Activated CD4-positive, alpha-beta T cell treated with anti-CD3 and anti-CD28 coated beads, Interleukin-2, amount 10 ng/mL, durations not matched to agents 24 days and 14 days (primary cell): ENCODE results near the gene IQSEC3. TPM values are rescaled to one million over a fixed set of nuclear protein-coding genes. Genes with fewer than 3 reads are reported as not detected.
"Not testable (repeated sequence)": the region's sequence is repeated elsewhere in the genome, so short reads cannot be mapped to it uniquely, and the experiment has no call there.

Experiments
- DNase-seq: peaks from one replicate; pipeline ENCODE4 v3.0.0; 2022
- H3K27ac Mint-ChIP-seq: one replicate; pipeline ENCODE4 v1.8.0; 2022; ENCODE audit warnings: mild to moderate bottlenecking, mixed read lengths
- H3K27me3 Mint-ChIP-seq: one replicate; pipeline ENCODE4 v1.8.0; 2022; ENCODE audit warnings: mixed read lengths
- H3K36me3 Mint-ChIP-seq: one replicate; pipeline ENCODE4 v1.8.0; 2022; ENCODE audit warnings: low read depth, mild to moderate bottlenecking, mixed read lengths
- H3K4me1 Mint-ChIP-seq: one replicate; pipeline ENCODE4 v1.8.0; 2021; ENCODE audit warnings: mixed read lengths
- H3K4me3 Mint-ChIP-seq: one replicate; pipeline ENCODE4 v1.8.0; 2022; ENCODE audit warnings: mild to moderate bottlenecking, moderate library complexity, mixed read lengths
- H3K9me3 Mint-ChIP-seq: one replicate; pipeline ENCODE4 v1.8.0; 2021; ENCODE audit warnings: mixed read lengths
- intact Hi-C: fragments of 100-400 bp; cut with micrococcal nuclease; formaldehyde crosslinking; loops from one replicate; pipeline ENCODE4 v1.15.1; 2023
- total RNA-seq: library from RNA; stranded (reverse); gene quantifications from 2 replicates; pipeline ENCODE4 v1.2.3, GENCODE V29; 2022

IQSEC3 gene
- total RNA-seq, 1 donor from 2014 or later, result 0.05 TPM

- DNase-seq, result no peak
- H3K36me3 Mint-ChIP-seq, result no peaks in the 10 kb centered on the region
- H3K27me3 Mint-ChIP-seq, result peaks cover 10% of the 10 kb centered on the region
- no peaks in the 10 kb centered on the region for H3K9me3 Mint-ChIP-seq
- no peak overlapping the region for H3K27ac Mint-ChIP-seq
- no peak overlapping the region for H3K4me3 Mint-ChIP-seq
- intact Hi-C loops, result no loop called here
- H3K4me1 Mint-ChIP-seq, result no peaks in the 10 kb centered on the region
Measured at GRCh38 chr12:215116-215515, 148.5 kb downstream of the IQSEC3 start.

- DNase-seq, H3K36me3 Mint-ChIP-seq, H3K9me3 Mint-ChIP-seq, H3K4me3 Mint-ChIP-seq, intact Hi-C loops, H3K4me1 Mint-ChIP-seq, H3K27me3 Mint-ChIP-seq, H3K27ac Mint-ChIP-seq: not testable (repeated sequence)
Measured at GRCh38 chr12:217029-217428, 150.5 kb downstream of the IQSEC3 start.

- Mint-ChIP-seq H3K9me3 (no peaks in the 10 kb centered on the region), H3K27me3 (peaks cover 7% of the 10 kb centered on the region), H3K36me3 (no peaks in the 10 kb centered on the region), H3K4me1 (no peaks in the 10 kb centered on the region), H3K27ac (no peak overlapping the region), H3K4me3 (no peak overlapping the region)
- intact Hi-C loops, result no loop called here
- DNase-seq, result no peak
Measured at GRCh38 chr12:218221-218620, 151.7 kb downstream of the IQSEC3 start.

- H3K27me3 Mint-ChIP-seq, result peaks cover 4% of the 10 kb centered on the region
- H3K36me3 Mint-ChIP-seq, result no peaks in the 10 kb centered on the region
- no peak overlapping the region for H3K27ac Mint-ChIP-seq
- DNase-seq, result no peak
- H3K4me1 Mint-ChIP-seq, result no peaks in the 10 kb centered on the region
- H3K9me3 Mint-ChIP-seq, result no peaks in the 10 kb centered on the region
- intact Hi-C loops, result no loop called here
- no peak overlapping the region for H3K4me3 Mint-ChIP-seq
Measured at GRCh38 chr12:218728-219590, 152.4 kb downstream of the IQSEC3 start.

- Mint-ChIP-seq H3K4me1 (no peaks in the 10 kb centered on the region), H3K4me3 (no peak overlapping the region), H3K27ac (no peak overlapping the region), H3K27me3 (peaks cover 2% of the 10 kb centered on the region), H3K9me3 (no peaks in the 10 kb centered on the region), H3K36me3 (no peaks in the 10 kb centered on the region)
- intact Hi-C loops, result no loop called here
- peak; percentile 86 for DNase-seq
Measured at GRCh38 chr12:219891-220352, 153.4 kb downstream of the IQSEC3 start.

GRCh38 chr12:220491-220890, 153.9 kb downstream of the IQSEC3 start:
- H3K36me3 Mint-ChIP-seq, result no peaks in the 10 kb centered on the region
- no peaks in the 10 kb centered on the region for H3K4me1 Mint-ChIP-seq
- no peak overlapping the region for H3K27ac Mint-ChIP-seq
- H3K9me3 Mint-ChIP-seq, result no peaks in the 10 kb centered on the region
- H3K4me3 Mint-ChIP-seq, result no peak overlapping the region
- H3K27me3 Mint-ChIP-seq, result peaks cover 2% of the 10 kb centered on the region
- DNase-seq, result no peak
- intact Hi-C loops, result no loop called here

- Mint-ChIP-seq H3K4me3 (no peak overlapping the region), H3K36me3 (no peaks in the 10 kb centered on the region), H3K27ac (no peak overlapping the region), H3K4me1 (no peaks in the 10 kb centered on the region), H3K9me3 (no peaks in the 10 kb centered on the region), H3K27me3 (peaks cover 2% of the 10 kb centered on the region)
- no peak for DNase-seq
- intact Hi-C loops, result no loop called here
Measured at GRCh38 chr12:220946-221550, 154.5 kb downstream of the IQSEC3 start.

- DNase-seq, result no peak
- no peak overlapping the region for H3K4me3 Mint-ChIP-seq
- H3K9me3 Mint-ChIP-seq, result no peaks in the 10 kb centered on the region
- H3K27ac Mint-ChIP-seq, result no peak overlapping the region
- H3K4me1 Mint-ChIP-seq, result no peaks in the 10 kb centered on the region
- intact Hi-C loops, result no loop called here
- H3K27me3 Mint-ChIP-seq, result peaks cover 2% of the 10 kb centered on the region
- H3K36me3 Mint-ChIP-seq, result no peaks in the 10 kb centered on the region
Measured at GRCh38 chr12:221736-222135, 155.2 kb downstream of the IQSEC3 start.

- no peak overlapping the region for H3K4me3 Mint-ChIP-seq
- intact Hi-C loops, result no loop called here
- H3K36me3 Mint-ChIP-seq, result no peaks in the 10 kb centered on the region
- no peaks in the 10 kb centered on the region for H3K27me3 Mint-ChIP-seq
- H3K4me1 Mint-ChIP-seq, result no peaks in the 10 kb centered on the region
- no peaks in the 10 kb centered on the region for H3K9me3 Mint-ChIP-seq
- DNase-seq, result no peak
- no peak overlapping the region for H3K27ac Mint-ChIP-seq
Measured at GRCh38 chr12:223841-224240, 157.3 kb downstream of the IQSEC3 start.

- no peak overlapping the region for H3K4me3 Mint-ChIP-seq
- no peak overlapping the region for H3K27ac Mint-ChIP-seq
- intact Hi-C loops, result no loop called here
- no peaks in the 10 kb centered on the region for H3K27me3 Mint-ChIP-seq
- no peak for DNase-seq
- H3K9me3 Mint-ChIP-seq, result no peaks in the 10 kb centered on the region
- no peaks in the 10 kb centered on the region for H3K4me1 Mint-ChIP-seq
- no peaks in the 10 kb centered on the region for H3K36me3 Mint-ChIP-seq
Measured at GRCh38 chr12:224330-224729, 157.8 kb downstream of the IQSEC3 start.

- Mint-ChIP-seq H3K4me1 (no peaks in the 10 kb centered on the region), H3K4me3 (no peak overlapping the region), H3K9me3 (no peaks in the 10 kb centered on the region), H3K27ac (no peak overlapping the region), H3K27me3 (no peaks in the 10 kb centered on the region), H3K36me3 (no peaks in the 10 kb centered on the region)
- no peak for DNase-seq
- intact Hi-C loops, result no loop called here
Measured at GRCh38 chr12:225012-225411, 158.4 kb downstream of the IQSEC3 start.

- H3K4me1 Mint-ChIP-seq, result no peaks in the 10 kb centered on the region
- H3K4me3 Mint-ChIP-seq, result no peak overlapping the region
- intact Hi-C loops, result no loop called here
- DNase-seq, result no peak
- no peaks in the 10 kb centered on the region for H3K9me3 Mint-ChIP-seq
- no peaks in the 10 kb centered on the region for H3K27me3 Mint-ChIP-seq
- H3K36me3 Mint-ChIP-seq, result no peaks in the 10 kb centered on the region
- no peak overlapping the region for H3K27ac Mint-ChIP-seq
Measured at GRCh38 chr12:226401-226800, 159.8 kb downstream of the IQSEC3 start.

- H3K27ac Mint-ChIP-seq, result no peak overlapping the region
- no peaks in the 10 kb centered on the region for H3K9me3 Mint-ChIP-seq
- H3K4me3 Mint-ChIP-seq, result no peak overlapping the region
- no peaks in the 10 kb centered on the region for H3K27me3 Mint-ChIP-seq
- no peak for DNase-seq
- no peaks in the 10 kb centered on the region for H3K36me3 Mint-ChIP-seq
- intact Hi-C loops, result no loop called here
- H3K4me1 Mint-ChIP-seq, result no peaks in the 10 kb centered on the region
Measured at GRCh38 chr12:227286-227915, 160.8 kb downstream of the IQSEC3 start.
